ENCODE data around the gene SIMC1.
"Not testable (repeated sequence)": the region's sequence is repeated elsewhere in the genome, so short reads cannot be mapped to it uniquely, and the experiment has no call there.

SIMC1 gene

GRCh38 chr5:176198299-176198698 is 39.9 kb upstream of the SIMC1 start:
- H3K4me3 ChIP-seq; H3K36me3 ChIP-seq (replicated peaks); H3K4me1 ChIP-seq; H3K27me3 ChIP-seq (ENCODE audit: low read depth); DNase-seq (ENCODE audit: low spot score in 2 of 2); H3K9me3 ChIP-seq; in situ Hi-C loops (cut with MboI; ENCODE audit: low sequenced_read_pairs): not testable (repeated sequence)

GRCh38 chr5:176198991-176199733 is 39.1 kb upstream of the SIMC1 start:
- H3K36me3 ChIP-seq (replicated peaks); H3K4me3 ChIP-seq; in situ Hi-C loops (cut with MboI; ENCODE audit: low sequenced_read_pairs); H3K27me3 ChIP-seq (ENCODE audit: low read depth); DNase-seq (ENCODE audit: low spot score in 2 of 2); H3K9me3 ChIP-seq; H3K4me1 ChIP-seq: not testable (repeated sequence)

- H3K36me3 ChIP-seq (replicated peaks); H3K27me3 ChIP-seq (ENCODE audit: low read depth); H3K9me3 ChIP-seq; H3K4me3 ChIP-seq; DNase-seq (ENCODE audit: low spot score in 2 of 2); H3K4me1 ChIP-seq: not testable (repeated sequence)
- in situ Hi-C loops (cut with MboI; ENCODE audit: low sequenced_read_pairs), result loop anchor here (25.0 kb wide), 1 partner anchor 1487 kb away; no protein-coding TSS in a partner anchor
Measured at GRCh38 chr5:176199803-176200399, 38.3 kb upstream of the SIMC1 start.

GRCh38 chr5:176201811-176202210 is 36.4 kb upstream of the SIMC1 start:
- H3K36me3 ChIP-seq (replicated peaks), result no peaks in the 10 kb centered on the region
- H3K27me3 ChIP-seq (ENCODE audit: low read depth), result peaks cover 7% of the 10 kb centered on the region
- H3K4me3 ChIP-seq, result no peak overlapping the region
- in situ Hi-C loops (cut with MboI; ENCODE audit: low sequenced_read_pairs), result loop anchor here (25.0 kb wide), 1 partner anchor 1485 kb away; no protein-coding TSS in a partner anchor
- DNase-seq (ENCODE audit: low spot score in 2 of 2), result no peak
- H3K4me1 ChIP-seq, result no peaks in the 10 kb centered on the region
- no peaks in the 10 kb centered on the region for H3K9me3 ChIP-seq

- Histone ChIP-seq H3K36me3 (replicated peaks) (no peaks in the 10 kb centered on the region), H3K4me1 (no peaks in the 10 kb centered on the region), H3K27me3 (ENCODE audit: low read depth) (peaks cover 7% of the 10 kb centered on the region), H3K4me3 (no peak overlapping the region), H3K9me3 (no peaks in the 10 kb centered on the region)
- in situ Hi-C loops (cut with MboI; ENCODE audit: low sequenced_read_pairs), result loop anchor here (25.0 kb wide), 1 partner anchor 1484 kb away; no protein-coding TSS in a partner anchor
- DNase-seq (ENCODE audit: low spot score in 2 of 2), result no peak
Measured at GRCh38 chr5:176203086-176203485, 35.1 kb upstream of the SIMC1 start.

GRCh38 chr5:176203535-176203934 is 34.7 kb upstream of the SIMC1 start:
- not testable (repeated sequence) for H3K9me3 ChIP-seq; H3K27me3 ChIP-seq (ENCODE audit: low read depth); H3K36me3 ChIP-seq (replicated peaks); H3K4me3 ChIP-seq; H3K4me1 ChIP-seq; DNase-seq (ENCODE audit: low spot score in 2 of 2)
- in situ Hi-C loops (cut with MboI; ENCODE audit: low sequenced_read_pairs), result loop anchor here (25.0 kb wide), 1 partner anchor 1484 kb away; no protein-coding TSS in a partner anchor

- in situ Hi-C loops (cut with MboI; ENCODE audit: low sequenced_read_pairs), result loop anchor here (25.0 kb wide), 1 partner anchor 1473 kb away; no protein-coding TSS in a partner anchor
- not testable (repeated sequence) for H3K9me3 ChIP-seq; H3K27me3 ChIP-seq (ENCODE audit: low read depth); H3K4me1 ChIP-seq; H3K36me3 ChIP-seq (replicated peaks); DNase-seq (ENCODE audit: low spot score in 2 of 2); H3K4me3 ChIP-seq
Measured at GRCh38 chr5:176214466-176215021, 23.7 kb upstream of the SIMC1 start.

- not testable (repeated sequence) for H3K9me3 ChIP-seq; H3K4me3 ChIP-seq; H3K27me3 ChIP-seq (ENCODE audit: low read depth); H3K4me1 ChIP-seq; H3K36me3 ChIP-seq (replicated peaks); DNase-seq (ENCODE audit: low spot score in 2 of 2)
- in situ Hi-C loops (cut with MboI; ENCODE audit: low sequenced_read_pairs), result loop anchor here (25.0 kb wide), 1 partner anchor 1471 kb away; no protein-coding TSS in a partner anchor
Measured at GRCh38 chr5:176216393-176216916, 21.8 kb upstream of the SIMC1 start.

- not testable (repeated sequence) for H3K4me1 ChIP-seq; H3K9me3 ChIP-seq; H3K36me3 ChIP-seq (replicated peaks); DNase-seq (ENCODE audit: low spot score in 2 of 2); H3K27me3 ChIP-seq (ENCODE audit: low read depth); H3K4me3 ChIP-seq
- in situ Hi-C loops (cut with MboI; ENCODE audit: low sequenced_read_pairs), result loop anchor here (25.0 kb wide), 1 partner anchor 1470 kb away; no protein-coding TSS in a partner anchor
Measured at GRCh38 chr5:176217188-176217729, 21.0 kb upstream of the SIMC1 start.

GRCh38 chr5:176217764-176218163 is 20.5 kb upstream of the SIMC1 start:
- in situ Hi-C loops (cut with MboI; ENCODE audit: low sequenced_read_pairs), result loop anchor here (25.0 kb wide), 1 partner anchor 1470 kb away; no protein-coding TSS in a partner anchor

GRCh38 chr5:176222006-176222405 is 16.2 kb upstream of the SIMC1 start:
- not testable (repeated sequence) for H3K27me3 ChIP-seq (ENCODE audit: low read depth); DNase-seq (ENCODE audit: low spot score in 2 of 2); H3K4me1 ChIP-seq; H3K9me3 ChIP-seq; H3K36me3 ChIP-seq (replicated peaks); H3K4me3 ChIP-seq
- in situ Hi-C loops (cut with MboI; ENCODE audit: low sequenced_read_pairs), result loop anchor here (25.0 kb wide), 1 partner anchor 1465 kb away; no protein-coding TSS in a partner anchor

More at GRCh38 chr5:176217764-176218163, 20.5 kb upstream of the SIMC1 start:
- not testable (repeated sequence) for H3K4me3 ChIP-seq; H3K27me3 ChIP-seq (ENCODE audit: low read depth); H3K4me1 ChIP-seq; H3K36me3 ChIP-seq (replicated peaks); DNase-seq (ENCODE audit: low spot score in 2 of 2); H3K9me3 ChIP-seq

GRCh38 chr5:176228358-176228757 is 9.9 kb upstream of the SIMC1 start:
- DNase-seq (ENCODE audit: low spot score in 2 of 2); in situ Hi-C loops (cut with MboI; ENCODE audit: low sequenced_read_pairs); H3K27me3 ChIP-seq (ENCODE audit: low read depth); H3K4me1 ChIP-seq; H3K9me3 ChIP-seq; H3K36me3 ChIP-seq (replicated peaks); H3K4me3 ChIP-seq: not testable (repeated sequence)

- in situ Hi-C loops (cut with MboI; ENCODE audit: low sequenced_read_pairs); H3K4me1 ChIP-seq; H3K36me3 ChIP-seq (replicated peaks); H3K9me3 ChIP-seq; H3K27me3 ChIP-seq (ENCODE audit: low read depth); DNase-seq (ENCODE audit: low spot score in 2 of 2); H3K4me3 ChIP-seq: not testable (repeated sequence)
Measured at GRCh38 chr5:176233253-176233652, 5.0 kb upstream of the SIMC1 start.

Data from HAP-1 (cell line).